ENCODE results near the gene GSTO2.

DNA sequence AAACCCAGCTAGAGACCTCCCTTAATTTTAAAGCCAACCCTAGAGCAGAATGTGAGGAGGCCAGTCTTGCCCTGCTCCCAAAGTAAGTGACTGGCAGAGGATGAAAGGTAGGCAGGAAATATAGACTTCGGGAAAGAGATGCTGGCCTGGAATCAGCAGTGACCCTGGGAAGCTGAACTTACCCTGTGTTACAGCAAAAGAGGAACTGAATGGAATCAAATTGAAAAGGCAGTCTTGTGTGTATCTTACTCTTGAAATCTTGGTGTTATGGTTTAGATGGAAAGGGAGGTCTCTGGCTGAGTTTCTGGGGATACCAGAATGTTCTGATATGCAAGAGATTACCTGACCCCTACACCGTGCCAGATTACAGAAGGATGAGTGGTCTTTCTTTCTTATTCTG lies 28.9 kb upstream of the GSTO2 start:
- no peak for TF ChIP-seq EZH2 (IDR thresholded peaks at IDR 0.05; ENCODE audit: borderline replicate concordance, low read depth, low read length, severe bottlenecking)
- TF ChIP-seq, protein P1, sequence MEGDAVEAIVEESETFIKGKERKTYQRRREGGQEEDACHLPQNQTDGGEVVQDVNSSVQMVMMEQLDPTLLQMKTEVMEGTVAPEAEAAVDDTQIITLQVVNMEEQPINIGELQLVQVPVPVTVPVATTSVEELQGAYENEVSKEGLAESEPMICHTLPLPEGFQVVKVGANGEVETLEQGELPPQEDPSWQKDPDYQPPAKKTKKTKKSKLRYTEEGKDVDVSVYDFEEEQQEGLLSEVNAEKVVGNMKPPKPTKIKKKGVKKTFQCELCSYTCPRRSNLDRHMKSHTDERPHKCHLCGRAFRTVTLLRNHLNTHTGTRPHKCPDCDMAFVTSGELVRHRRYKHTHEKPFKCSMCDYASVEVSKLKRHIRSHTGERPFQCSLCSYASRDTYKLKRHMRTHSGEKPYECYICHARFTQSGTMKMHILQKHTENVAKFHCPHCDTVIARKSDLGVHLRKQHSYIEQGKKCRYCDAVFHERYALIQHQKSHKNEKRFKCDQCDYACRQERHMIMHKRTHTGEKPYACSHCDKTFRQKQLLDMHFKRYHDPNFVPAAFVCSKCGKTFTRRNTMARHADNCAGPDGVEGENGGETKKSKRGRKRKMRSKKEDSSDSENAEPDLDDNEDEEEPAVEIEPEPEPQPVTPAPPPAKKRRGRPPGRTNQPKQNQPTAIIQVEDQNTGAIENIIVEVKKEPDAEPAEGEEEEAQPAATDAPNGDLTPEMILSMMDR (IDR thresholded peaks at IDR 0.05; ENCODE audit: borderline replicate concordance, extremely low read depth, low read length, poor library complexity, severe bottlenecking): no peak
